Nucleus accumbens (tissue), 56 donors: ENCODE data around the gene HAUS6.
"Not testable (repeated sequence)": the region's sequence is repeated elsewhere in the genome, so short reads cannot be mapped to it uniquely, and the experiment has no call there.

Experiments
- DNase-seq, 56 donors: peaks; one replicate each; lab custom pipeline; 2025; lab: John Stamatoyannopoulos, UW

HAUS6 gene

DNA sequence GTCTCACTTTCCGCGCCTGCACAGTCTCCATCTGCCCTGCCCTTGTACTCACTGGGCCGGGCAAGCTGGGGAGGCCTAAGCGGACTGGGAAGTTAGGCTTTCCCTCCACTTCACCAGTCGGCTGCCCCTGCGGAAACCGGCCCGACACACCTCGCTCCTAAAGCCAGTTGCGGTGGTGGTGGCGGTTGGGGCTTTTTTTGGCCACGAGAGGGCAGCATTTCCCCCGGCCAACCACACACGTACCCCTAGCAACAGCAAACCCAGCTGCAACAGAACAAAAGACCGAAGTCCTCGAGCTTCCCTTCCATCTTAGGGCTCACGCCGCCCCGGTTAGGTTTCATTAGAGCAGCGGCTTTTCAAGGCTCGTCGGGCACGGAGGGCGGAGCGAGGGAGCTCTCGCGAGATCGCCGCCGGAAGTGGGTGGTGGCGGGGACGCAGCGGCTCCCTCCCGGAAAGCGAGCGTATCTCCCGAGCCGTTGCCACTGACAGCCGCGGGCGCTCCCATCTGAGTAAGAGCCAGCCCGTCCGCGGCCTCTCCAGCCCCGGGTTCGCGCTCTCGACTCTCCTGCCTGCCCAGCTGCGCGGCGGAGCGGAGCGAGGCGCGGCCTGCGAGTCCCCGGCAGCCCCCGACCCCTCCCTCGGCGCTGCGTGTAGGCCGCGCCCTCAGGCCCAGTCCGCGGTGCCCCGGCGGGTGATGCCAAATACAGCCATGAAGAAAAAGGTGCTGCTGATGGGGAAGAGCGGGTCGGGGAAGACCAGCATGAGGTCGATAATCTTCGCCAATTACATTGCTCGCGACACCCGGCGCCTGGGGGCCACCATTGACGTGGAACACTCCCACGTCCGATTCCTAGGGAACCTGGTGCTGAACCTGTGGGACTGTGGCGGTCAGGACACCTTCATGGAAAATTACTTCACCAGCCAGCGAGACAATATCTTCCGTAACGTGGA lies 53.5 kb downstream of the HAUS6 start, which contains the start of gene RRAGA:
RRAGA (plus strand) TSS at position 462 of the 951 bp plus-strand sequence; CDS start at position 695, 233 bp downstream.
- DNase-seq, result peak; percentile 62 to 99 (median 89)

DNA sequence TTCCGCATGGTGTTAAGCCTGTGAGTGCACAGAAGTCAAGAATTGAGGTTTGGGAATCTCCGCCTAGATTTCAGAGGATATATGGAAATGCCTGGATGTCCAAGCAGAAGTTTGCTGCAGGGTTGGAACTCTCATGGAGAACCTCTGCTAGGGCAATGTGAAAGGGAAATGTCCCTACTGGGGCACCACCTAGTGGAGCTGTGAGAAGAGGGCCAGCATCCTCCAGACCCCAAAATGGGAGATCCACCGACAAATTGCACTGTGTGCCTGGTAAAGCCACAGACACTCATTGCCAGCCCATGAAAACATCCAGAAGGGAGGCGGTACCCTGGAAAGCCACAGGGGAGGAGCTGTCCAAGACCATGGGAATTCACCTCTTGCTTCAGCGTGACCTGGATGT lies 66.1 kb downstream of the HAUS6 start:
- no peak for DNase-seq

DNA sequence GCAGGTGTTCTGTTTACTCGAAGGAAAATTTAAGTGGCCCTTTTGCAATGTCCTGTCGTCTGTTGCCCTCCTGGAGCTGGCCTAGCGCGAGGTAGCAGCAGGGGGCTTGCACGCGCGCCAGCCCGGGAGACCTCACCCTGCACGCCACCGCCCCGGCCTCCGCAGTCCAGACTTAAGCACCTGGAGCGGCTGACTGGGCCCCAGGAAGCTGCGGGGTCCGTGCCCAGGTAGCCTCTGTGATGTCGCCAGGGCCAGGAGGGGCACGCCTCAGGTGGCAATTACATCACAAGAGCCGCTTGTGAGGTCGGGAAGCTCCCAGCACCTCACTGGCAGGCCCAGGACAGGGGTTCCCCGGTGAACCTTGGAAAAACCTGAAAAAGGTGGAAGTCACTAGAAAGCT lies 69.7 kb downstream of the HAUS6 start, which contains the start of gene SAXO1:
SAXO1 (minus strand) TSS at position 195 of the 400 bp plus-strand sequence. CDS start 301 bp downstream, outside the sequence.
- DNase-seq, result no peak

DNA sequence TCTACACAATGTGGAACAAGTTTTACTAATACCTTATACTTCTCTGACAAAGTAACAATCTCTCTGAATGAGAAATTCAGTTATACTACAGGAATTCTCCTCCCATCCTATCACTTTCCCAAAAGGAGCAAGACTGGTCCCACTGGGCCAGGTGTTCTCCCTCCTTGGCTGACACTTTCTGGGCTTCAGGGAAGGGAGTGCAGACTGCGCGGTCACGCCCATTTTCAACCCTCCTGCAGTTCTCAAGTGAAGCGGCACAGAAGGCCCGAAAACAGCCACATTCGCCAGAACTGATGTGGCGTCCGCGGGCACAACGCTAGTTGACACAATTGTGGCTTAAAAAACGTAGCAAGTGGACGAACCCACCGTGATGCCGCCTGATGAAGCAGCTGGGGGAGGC lies 70.3 kb downstream of the HAUS6 start:
- no peak for DNase-seq

DNA sequence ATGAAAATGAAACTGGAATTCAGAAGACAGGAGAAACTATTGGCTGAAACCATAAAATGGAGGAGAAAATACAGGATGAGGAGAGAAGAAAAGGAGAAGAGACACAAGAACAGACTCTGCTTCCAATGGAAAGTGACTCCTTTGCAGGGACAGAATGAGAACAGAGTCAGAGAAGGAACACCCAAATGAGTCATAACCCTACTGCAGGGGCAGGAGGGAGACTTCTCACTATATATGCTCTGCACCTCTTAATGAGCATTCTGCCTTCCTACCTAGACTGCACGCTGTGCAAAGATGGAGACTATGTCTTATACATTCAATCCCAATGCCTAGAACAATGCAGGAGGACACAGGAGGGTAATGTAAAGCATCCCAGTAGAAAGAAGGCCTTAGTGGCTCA lies 71.8 kb downstream of the HAUS6 start:
- no peak for DNase-seq

DNA sequence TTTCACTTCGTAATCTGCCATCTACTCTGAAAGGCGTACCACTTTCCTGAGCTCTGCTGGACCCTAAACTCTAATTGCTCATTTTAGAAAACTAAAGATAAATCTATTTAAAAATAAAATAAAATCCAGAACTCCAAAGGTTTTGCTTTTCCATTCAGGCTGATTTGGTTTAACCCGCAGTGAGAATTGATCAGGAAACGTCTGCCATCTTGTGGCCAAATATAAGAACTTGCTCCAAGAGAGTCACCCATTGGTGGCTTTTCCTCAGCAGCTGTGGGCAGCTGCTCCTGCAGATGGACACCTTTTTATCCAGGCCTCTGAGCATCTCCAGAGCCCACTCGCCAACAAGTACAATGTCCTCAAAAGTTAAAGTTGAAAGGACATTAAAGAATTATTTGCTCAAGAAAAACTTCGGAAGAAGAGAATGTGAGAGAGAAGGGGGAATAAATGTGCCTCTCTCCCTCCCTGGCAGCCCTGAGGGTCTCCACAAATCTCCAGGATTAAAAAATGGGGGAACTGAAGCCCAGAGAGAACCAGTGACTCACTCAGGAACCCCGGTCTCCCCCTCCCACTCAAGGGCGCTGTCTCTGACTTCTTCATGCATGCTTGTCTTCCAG lies 73.8 kb downstream of the HAUS6 start:
- peak in 25 of 56 donors; percentile 1 to 52 (median 18) for DNase-seq

DNA sequence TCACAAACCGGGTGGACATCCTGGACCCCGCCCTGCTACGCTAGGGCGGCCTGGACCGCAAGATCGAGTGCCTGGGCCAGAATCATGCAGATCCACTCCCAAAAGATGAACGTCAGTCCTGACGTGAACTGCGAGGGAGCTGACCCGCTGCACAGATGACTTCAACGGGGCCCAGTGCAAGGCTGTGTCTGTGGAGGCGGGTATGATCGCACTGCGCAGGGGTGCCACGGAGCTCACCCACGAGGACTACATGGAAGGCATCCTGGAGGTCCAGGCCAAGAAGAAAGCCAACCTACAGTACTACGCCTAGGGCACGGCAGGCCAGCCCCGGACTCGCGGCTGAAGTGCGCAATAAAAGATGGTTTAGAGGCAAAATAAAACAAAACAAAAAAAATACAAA lies 74.9 kb downstream of the HAUS6 start:
- DNase-seq, result no peak

DNA sequence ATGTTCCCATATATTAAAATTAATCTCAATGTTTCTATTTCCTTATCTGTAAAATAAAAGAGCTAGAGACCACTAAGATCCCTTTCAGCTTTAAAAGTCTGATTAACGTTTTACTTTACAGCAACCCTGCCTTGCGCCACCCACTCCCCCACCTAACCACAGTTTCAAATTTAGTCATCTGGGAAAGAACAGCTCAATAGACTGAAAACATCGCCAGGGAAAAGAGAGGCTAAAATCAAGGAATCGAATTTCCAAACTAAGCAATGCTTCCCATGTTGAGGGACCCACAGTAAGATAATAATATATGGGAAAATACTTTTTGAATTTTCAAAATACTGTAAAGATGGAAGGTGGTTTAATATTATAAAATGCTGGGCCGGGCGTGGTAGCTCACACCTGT lies 76.3 kb downstream of the HAUS6 start:
- no peak for DNase-seq

DNA sequence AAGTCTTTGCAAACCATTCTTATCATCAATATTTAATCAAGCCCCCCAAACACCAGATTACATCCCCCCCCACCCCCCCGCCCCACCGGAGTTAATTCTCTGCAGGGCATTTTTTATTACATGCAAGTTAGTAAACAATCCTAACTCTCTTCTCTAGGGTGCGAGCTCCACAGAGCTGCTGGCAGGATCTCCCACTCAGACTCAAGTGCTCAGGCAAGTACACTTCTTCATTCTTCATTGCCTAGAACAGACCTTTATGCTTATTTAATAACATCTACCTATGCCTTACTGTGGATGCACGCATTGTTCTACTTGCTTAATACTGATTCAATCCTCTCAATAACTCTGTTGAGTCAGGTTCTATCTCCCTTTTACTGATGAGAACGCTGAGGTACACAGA lies 79.6 kb downstream of the HAUS6 start:
- DNase-seq, result no peak

DNA sequence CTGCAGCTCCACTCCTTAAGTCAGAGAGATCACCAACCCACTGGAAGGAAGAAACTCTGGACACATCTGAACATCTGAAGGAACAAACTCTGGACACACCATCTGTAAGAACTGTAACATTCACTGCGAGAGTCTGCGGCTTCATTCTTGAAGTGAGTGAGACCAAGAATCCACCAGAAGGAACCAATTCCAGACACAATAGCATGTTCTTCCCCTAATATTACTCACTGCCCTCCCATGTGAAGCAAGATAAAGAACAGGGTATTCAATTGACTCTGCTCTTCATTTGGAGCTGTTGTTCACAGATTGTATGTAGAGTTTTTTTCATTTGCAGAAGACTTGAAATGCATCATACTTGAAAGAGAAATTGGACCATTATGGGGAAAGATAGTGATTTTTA lies 80.5 kb downstream of the HAUS6 start:
- no peak for DNase-seq

DNA sequence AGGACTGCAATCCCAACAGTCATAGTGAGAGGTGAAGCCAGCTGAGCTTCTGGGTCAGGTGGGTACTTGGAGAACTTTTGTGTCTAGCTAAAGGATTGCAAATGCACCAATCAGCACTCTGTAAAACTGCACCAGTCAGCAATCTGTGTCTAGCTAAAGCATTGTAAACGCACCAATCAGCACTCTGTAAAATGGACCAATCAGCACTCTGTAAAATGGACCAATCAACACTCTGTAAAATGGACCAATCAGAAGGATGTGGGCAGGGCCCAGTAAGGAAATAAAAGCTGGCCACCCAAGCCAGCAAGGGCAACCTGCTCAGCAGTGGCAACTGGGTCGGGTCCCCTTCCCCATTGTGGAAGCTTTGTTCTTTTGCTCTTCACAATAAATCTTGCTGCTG lies 81.1 kb downstream of the HAUS6 start:
- not testable (repeated sequence) for DNase-seq

DNA sequence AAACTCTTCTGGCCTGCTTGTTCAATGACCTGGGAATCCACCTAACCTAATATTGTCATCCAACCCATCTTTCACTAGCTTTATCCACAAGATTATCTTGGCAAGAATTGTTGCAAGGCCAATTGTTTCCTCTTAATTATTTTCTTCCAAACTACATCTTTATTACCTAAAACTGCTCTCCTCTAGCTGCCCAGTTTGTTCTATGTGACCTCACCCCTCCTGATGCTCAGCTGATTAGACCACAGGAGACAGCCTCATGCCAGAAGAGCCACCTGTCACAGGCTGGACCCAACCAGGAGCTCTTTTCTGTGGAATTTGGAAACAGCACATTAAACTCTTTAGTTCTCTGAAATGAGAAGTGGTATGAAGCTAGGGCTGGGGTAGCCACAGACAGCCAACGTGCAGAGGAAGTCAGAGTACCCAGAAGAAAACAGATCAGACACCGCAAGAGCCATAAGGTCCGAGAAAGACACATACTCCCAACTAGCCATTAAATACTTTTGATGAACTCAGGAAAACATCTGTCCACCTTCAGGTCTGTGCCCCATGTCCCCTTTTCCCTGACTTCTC lies 81.7 kb downstream of the HAUS6 start:
- no peak for DNase-seq

DNA sequence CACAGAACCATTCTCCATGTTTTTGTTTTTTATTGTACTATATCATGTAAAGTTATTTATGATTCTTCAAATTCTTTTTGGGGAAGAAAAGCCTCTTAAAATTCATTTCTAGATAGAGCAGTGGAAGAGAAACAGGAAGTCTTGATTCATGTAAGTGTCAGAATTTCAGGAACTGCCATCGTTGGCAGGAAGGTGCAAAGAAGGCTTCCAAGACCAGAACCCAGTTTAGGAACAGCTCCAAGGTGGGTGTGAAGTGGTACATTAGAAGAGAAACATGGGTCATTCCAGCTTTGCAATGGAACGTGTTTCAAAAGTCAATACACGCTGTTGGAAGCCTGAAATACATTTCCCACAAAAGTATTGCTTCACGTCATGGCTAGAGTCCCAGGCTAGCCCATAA lies 84.5 kb downstream of the HAUS6 start:
- DNase-seq, result no peak

DNA sequence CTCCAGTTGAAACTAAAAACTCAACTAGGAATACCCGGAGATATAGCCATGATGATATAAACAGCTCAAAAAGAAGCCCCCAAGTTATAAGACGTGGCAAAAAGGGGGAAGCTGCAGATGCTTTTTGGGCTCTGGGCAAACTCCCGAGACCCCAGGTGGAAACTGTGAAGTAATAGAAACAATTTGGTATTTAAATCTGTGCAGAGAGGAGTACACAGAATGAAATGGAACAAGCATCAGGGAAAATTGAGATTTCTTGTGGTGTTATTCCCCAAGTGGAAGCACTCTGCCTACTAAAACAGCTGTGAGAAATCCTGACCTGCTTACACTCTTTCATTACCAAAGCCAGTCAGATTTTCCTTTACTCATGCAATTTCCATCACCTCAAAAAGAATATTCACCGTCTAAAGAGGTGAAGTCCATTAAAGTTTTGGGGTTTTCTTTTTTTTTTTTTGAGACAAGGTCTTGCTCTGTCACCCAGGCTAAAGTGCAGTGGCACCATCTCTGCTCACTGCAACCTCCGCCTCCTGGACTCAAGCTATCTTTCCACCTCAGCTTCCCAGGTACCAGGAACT lies 93.2 kb downstream of the HAUS6 start:
- no peak for DNase-seq
